A549 (cell line): Measurements from ENCODE around the gene AIF1. TPM values are rescaled to one million over a fixed set of nuclear protein-coding genes. Genes with fewer than 3 reads are reported as not detected.

ENCODE experiments used
- ATAC-seq, 2 experiments: fragments of 200-7000 bp in 1 of 2; fragments of >200 bp in 1 of 2; cut with Nextera tagmentation in 1 of 2; cut with Tn5 transposase in 1 of 2; 3 replicates each; pipeline versions ENCODE4 v1.8.0 to v1.9.1; 2018 to 2020; ENCODE audit warnings: mild to moderate bottlenecking in 1 of 2, moderate library complexity in 1 of 2
- CTCF ChIA-PET: fragments of 300-600 bp; sonication (Branson Sonifier 250); formaldehyde crosslinking; extraction: SDS; loops from one replicate; lab custom pipeline; 2021; ENCODE audit warnings: antibody characterized with exemption, inconsistent platforms; lab: Yijun Ruan, JAX
- POLR2A ChIA-PET: fragments of 350-600 bp; formaldehyde crosslinking; extraction: SDS; loops from one replicate; lab custom pipeline; 2021; ENCODE audit warnings: antibody characterized with exemption, inconsistent platforms; lab: Yijun Ruan, JAX
- DNase-seq, 2 experiments: peaks; one replicate each; pipeline versions ENCODE4 v3.0.0 to v3.0.0-alpha.2; 2011 to 2016; ENCODE audit warnings: low read depth in 1 of 2, low spot score in 1 of 2
- FAIRE-seq: peaks from 2 replicates; lab custom pipeline; 2011; peaks lifted over from hg19 to GRCh38; lab: Jason Lieb, UNC
- H3K27ac ChIP-seq, 2 experiments: fragments of >200 bp; sonication (Bioruptor Twin); formaldehyde crosslinking; 3 replicates each; pipeline ENCODE4 v1.5.1; 2016 to 2017
- H3K4me1 ChIP-seq: fragments of >200 bp; sonication (Bioruptor Twin); formaldehyde crosslinking; 3 replicates; pipeline ENCODE4 v1.6.1; 2016
- H3K4me2 ChIP-seq: fragments of >200 bp; sonication (Bioruptor Twin); formaldehyde crosslinking; 3 replicates; pipeline ENCODE4 v1.6.1; 2016
- H3K4me3 ChIP-seq: fragments of >200 bp; sonication (Bioruptor Twin); formaldehyde crosslinking; 3 replicates; pipeline ENCODE4 v1.5.1; 2016
- H3K9me3 ChIP-seq: fragments of >200 bp; sonication (Bioruptor Twin); formaldehyde crosslinking; 3 replicates; pipeline ENCODE4 v1.6.1; 2016
- CBX2 ChIP-seq: fragments of 200-600 bp; sonication (generic); IDR thresholded peaks from 2 replicates; pipeline ENCODE4 v1.6.1; 2016; ENCODE audit warnings: low read depth, mild to moderate bottlenecking, borderline replicate concordance
- CBX8 ChIP-seq: fragments of 200-600 bp; sonication (generic); IDR thresholded peaks from 2 replicates; pipeline ENCODE4 v1.6.1; 2016
- CHD4 ChIP-seq: fragments of 200-600 bp; sonication (generic); IDR thresholded peaks from 2 replicates; pipeline ENCODE4 v1.6.1; 2016; ENCODE audit warnings: antibody characterized with exemption, mild to moderate bottlenecking, borderline replicate concordance
- EHMT2 ChIP-seq: fragments of 200-600 bp; sonication (generic); IDR thresholded peaks from 2 replicates; pipeline ENCODE4 v1.6.1; 2016; ENCODE audit warnings: antibody characterized with exemption, low read depth, mild to moderate bottlenecking, moderate library complexity
- ESRRA ChIP-seq: fragments of 150-350 bp; IDR thresholded peaks from 2 replicates; pipeline ENCODE4 v1.6.1; 2014; ENCODE audit warnings: mild to moderate bottlenecking, low read length, borderline replicate concordance
- FOSB ChIP-seq: fragments of 250-450 bp; sonication (Bioruptor Pico); IDR thresholded peaks from 2 replicates; pipeline ENCODE4 v1.5.0; 2020; ENCODE audit warnings: mild to moderate bottlenecking, moderate library complexity
- FOSL2 ChIP-seq, 2 experiments: fragments of 450-650 bp in 1 of 2; fragments of >200 bp in 1 of 2; sonication (Bioruptor Twin) in 1 of 2; formaldehyde crosslinking; IDR thresholded peaks; 2 replicates each; pipeline versions ENCODE4 v1.5.0 to v1.6.1; 2016 to 2020; ENCODE audit warnings: mild to moderate bottlenecking in 1 of 2, moderate library complexity in 1 of 2
- FOXS1 ChIP-seq: fragments of 250-450 bp; sonication (Bioruptor Pico); IDR thresholded peaks from 2 replicates; pipeline ENCODE4 v1.5.0; 2020; ENCODE audit warnings: mild to moderate bottlenecking, moderate library complexity
- HOXA7 ChIP-seq: fragments of 250-450 bp; sonication (Bioruptor Pico); IDR thresholded peaks from 2 replicates; pipeline ENCODE4 v1.5.0; 2020; ENCODE audit warnings: mild to moderate bottlenecking, moderate library complexity
- JUNB ChIP-seq: fragments of >200 bp; sonication (Bioruptor Twin); formaldehyde crosslinking; IDR thresholded peaks from 2 replicates; pipeline ENCODE4 v1.6.1; 2016
- MAFK ChIP-seq: fragments of 450-650 bp; IDR thresholded peaks from 2 replicates; pipeline ENCODE4 v1.6.1; 2014; ENCODE audit not compliant: partially characterized antibody
- NR3C1 ChIP-seq: fragments of >200 bp; sonication (Bioruptor Twin); formaldehyde crosslinking; IDR thresholded peaks from 3 replicates; pipeline ENCODE4 v1.6.1; 2017
- POLR2A ChIP-seq: IDR thresholded peaks from 2 replicates; pipeline ENCODE4 v1.6.1; 2012; ENCODE audit warnings: mild to moderate bottlenecking, low read length
- POLR2AphosphoS2 ChIP-seq: conservative IDR thresholded peaks from 2 replicates; pipeline ENCODE4 v1.6.1; 2012; ENCODE audit warnings: low read length, improper control_type of control experiment, inconsistent platforms
- RARB ChIP-seq: fragments of 250-450 bp; sonication (Bioruptor Pico); IDR thresholded peaks from 2 replicates; pipeline ENCODE4 v1.8.0; 2021; ENCODE audit warnings: mild to moderate bottlenecking, moderate library complexity
- ZFP36 ChIP-seq: fragments of 450-650 bp; IDR thresholded peaks from 2 replicates; pipeline ENCODE4 v1.6.1; 2014; ENCODE audit warnings: borderline replicate concordance; ENCODE audit not compliant: partially characterized antibody
- ZNF302 ChIP-seq: fragments of 250-450 bp; sonication (Bioruptor Pico); IDR thresholded peaks from 2 replicates; pipeline ENCODE4 v1.9.0; 2021; ENCODE audit warnings: inconsistent platforms, mild to moderate bottlenecking, moderate library complexity
- WGBS: methylation state at CpG from one replicate; pipeline ENCODE4 v1.1.6; 2017; ENCODE audit errors: missing lambda C conversion rate; 5-methylcytosine and 5-hydroxymethylcytosine counted together
- polyA plus RNA-seq, 4 experiments: library from polyadenylated mRNA; depleted of rRNA in 3 of 4; stranded (reverse); fragments of >200 nt; fragmentation: RNase III in 1 of 4; extraction: RNeasy Plus Mini Kit Qiagen cat#74134 plus additional on column Dnase treatment in 1 of 4; gene quantifications; 2 replicates in 3 of 4; 3 replicates in 1 of 4; pipeline ENCODE4 v1.2.3, GENCODE V29; 2011 to 2017
- TF ChIP-seq, protein P1 (sequence below): fragments of 250-450 bp; sonication (Bioruptor Pico); IDR thresholded peaks from 2 replicates; pipeline ENCODE4 v1.5.0; 2021; ENCODE audit warnings: mild to moderate bottlenecking, moderate library complexity, borderline replicate concordance
- TF ChIP-seq, protein P2 (sequence below): IDR thresholded peaks from 2 replicates; pipeline ENCODE4 v1.6.1; 2012; ENCODE audit warnings: low read depth, borderline replicate concordance
- TF ChIP-seq, protein P3 (sequence below): fragments of 150-350 bp; IDR thresholded peaks from 2 replicates; pipeline ENCODE4 v1.6.1; 2014; ENCODE audit warnings: low read depth, mild to moderate bottlenecking, low read length
- TF ChIP-seq, protein P4 (sequence below): IDR thresholded peaks from 2 replicates; pipeline ENCODE4 v1.6.1; 2012
- TF ChIP-seq, protein P5 (sequence below): fragments of >200 bp; sonication (Bioruptor Twin); formaldehyde crosslinking; IDR thresholded peaks from 2 replicates; pipeline ENCODE4 v1.6.1; 2016
- TF ChIP-seq, protein P6 (sequence below): IDR thresholded peaks from 2 replicates; pipeline ENCODE4 v1.6.1; 2012
- TF ChIP-seq, protein P7 (sequence below): fragments of >200 bp; sonication (Bioruptor Twin); formaldehyde crosslinking; IDR thresholded peaks from 3 replicates; pipeline ENCODE4 v1.6.1; 2016
- TF ChIP-seq, protein P8 (sequence below): fragments of 200-600 bp; sonication (generic); IDR thresholded peaks from 2 replicates; pipeline ENCODE4 v1.6.1; 2016; ENCODE audit warnings: antibody characterized with exemption, mild to moderate bottlenecking, moderate library complexity

AIF1 gene
- polyA plus RNA-seq, 2 of the 4 experiments (the other 2 are of a cell fraction): not detected

DNA sequence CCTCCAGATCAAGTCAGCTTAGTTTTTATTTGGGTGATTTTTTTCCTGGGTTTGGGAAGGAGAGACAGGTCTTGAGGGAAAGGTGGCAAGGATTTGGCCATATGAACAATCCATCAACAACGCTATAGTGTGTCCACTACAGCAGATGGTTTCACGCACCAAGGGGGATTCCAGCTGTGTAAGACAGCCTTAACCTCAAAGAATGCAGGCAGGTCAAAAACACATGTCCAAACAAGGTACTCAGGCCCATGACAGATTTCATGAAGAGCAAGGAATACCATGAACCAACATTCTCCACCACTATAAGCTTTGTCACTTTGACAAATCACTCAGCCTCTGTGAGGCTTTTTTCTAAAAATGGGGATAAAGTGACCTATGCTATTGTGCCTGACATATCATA lies 2.0 kb downstream of the AIF1 start:
- DNase-seq (no peak), ATAC-seq (no peak), FAIRE-seq (no peak)
- TF ChIP-seq FOSB (CRISPR knock-in tag) (no peak), ZFP36 (no peak), ESRRA (no peak), FOSL2 (IDR thresholded peaks at IDR 0.05) (no peak), FOSL2 (CRISPR knock-in tag; IDR thresholded peaks at IDR 0.05) (no peak), RARB (CRISPR knock-in tag) (no peak), EHMT2 (no peak), POLR2AphosphoS2 (no peak), CBX2 (no peak), ZNF302 (no peak), JUNB (no peak), CBX8 (no peak), HOXA7 (CRISPR knock-in tag) (no peak), CHD4 (no peak)
- TF ChIP-seq, protein P1, sequence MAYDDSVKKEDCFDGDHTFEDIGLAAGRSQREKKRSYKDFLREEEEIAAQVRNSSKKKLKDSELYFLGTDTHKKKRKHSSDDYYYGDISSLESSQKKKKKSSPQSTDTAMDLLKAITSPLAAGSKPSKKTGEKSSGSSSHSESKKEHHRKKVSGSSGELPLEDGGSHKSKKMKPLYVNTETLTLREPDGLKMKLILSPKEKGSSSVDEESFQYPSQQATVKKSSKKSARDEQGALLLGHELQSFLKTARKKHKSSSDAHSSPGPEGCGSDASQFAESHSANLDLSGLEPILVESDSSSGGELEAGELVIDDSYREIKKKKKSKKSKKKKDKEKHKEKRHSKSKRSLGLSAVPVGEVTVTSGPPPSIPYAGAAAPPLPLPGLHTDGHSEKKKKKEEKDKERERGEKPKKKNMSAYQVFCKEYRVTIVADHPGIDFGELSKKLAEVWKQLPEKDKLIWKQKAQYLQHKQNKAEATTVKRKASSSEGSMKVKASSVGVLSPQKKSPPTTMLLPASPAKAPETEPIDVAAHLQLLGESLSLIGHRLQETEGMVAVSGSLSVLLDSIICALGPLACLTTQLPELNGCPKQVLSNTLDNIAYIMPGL (CRISPR knock-in tag): no peak
- TF ChIP-seq, protein P2, sequence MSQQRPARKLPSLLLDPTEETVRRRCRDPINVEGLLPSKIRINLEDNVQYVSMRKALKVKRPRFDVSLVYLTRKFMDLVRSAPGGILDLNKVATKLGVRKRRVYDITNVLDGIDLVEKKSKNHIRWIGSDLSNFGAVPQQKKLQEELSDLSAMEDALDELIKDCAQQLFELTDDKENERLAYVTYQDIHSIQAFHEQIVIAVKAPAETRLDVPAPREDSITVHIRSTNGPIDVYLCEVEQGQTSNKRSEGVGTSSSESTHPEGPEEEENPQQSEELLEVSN: no peak
- TF ChIP-seq, protein P3, sequence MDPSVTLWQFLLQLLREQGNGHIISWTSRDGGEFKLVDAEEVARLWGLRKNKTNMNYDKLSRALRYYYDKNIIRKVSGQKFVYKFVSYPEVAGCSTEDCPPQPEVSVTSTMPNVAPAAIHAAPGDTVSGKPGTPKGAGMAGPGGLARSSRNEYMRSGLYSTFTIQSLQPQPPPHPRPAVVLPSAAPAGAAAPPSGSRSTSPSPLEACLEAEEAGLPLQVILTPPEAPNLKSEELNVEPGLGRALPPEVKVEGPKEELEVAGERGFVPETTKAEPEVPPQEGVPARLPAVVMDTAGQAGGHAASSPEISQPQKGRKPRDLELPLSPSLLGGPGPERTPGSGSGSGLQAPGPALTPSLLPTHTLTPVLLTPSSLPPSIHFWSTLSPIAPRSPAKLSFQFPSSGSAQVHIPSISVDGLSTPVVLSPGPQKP: no peak
- TF ChIP-seq, protein P4, sequence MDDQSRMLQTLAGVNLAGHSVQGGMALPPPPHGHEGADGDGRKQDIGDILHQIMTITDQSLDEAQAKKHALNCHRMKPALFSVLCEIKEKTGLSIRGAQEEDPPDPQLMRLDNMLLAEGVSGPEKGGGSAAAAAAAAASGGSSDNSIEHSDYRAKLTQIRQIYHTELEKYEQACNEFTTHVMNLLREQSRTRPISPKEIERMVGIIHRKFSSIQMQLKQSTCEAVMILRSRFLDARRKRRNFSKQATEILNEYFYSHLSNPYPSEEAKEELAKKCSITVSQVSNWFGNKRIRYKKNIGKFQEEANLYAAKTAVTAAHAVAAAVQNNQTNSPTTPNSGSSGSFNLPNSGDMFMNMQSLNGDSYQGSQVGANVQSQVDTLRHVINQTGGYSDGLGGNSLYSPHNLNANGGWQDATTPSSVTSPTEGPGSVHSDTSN: no peak
- TF ChIP-seq, protein P5, sequence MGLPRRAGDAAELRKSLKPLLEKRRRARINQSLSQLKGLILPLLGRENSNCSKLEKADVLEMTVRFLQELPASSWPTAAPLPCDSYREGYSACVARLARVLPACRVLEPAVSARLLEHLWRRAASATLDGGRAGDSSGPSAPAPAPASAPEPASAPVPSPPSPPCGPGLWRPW: no peak
- TF ChIP-seq, protein P6, sequence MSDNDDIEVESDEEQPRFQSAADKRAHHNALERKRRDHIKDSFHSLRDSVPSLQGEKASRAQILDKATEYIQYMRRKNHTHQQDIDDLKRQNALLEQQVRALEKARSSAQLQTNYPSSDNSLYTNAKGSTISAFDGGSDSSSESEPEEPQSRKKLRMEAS: no peak
- 92% methylated on average over 2 of the region's 2 CpGs for WGBS
- ChIA-PET POLR2A (no interaction called here), CTCF (interaction anchor here (1.1 kb wide), 1 partner anchor 18 kb away, joined by 8 read pairs; no protein-coding TSS in a partner anchor)
- Histone ChIP-seq H3K9me3 (no peaks in the 10 kb centered on the region), H3K4me3 (no peak overlapping the region), H3K4me2 (no peak overlapping the region), H3K27ac (no peak overlapping the region), H3K4me1 (peaks cover 6% of the 10 kb centered on the region)

DNA sequence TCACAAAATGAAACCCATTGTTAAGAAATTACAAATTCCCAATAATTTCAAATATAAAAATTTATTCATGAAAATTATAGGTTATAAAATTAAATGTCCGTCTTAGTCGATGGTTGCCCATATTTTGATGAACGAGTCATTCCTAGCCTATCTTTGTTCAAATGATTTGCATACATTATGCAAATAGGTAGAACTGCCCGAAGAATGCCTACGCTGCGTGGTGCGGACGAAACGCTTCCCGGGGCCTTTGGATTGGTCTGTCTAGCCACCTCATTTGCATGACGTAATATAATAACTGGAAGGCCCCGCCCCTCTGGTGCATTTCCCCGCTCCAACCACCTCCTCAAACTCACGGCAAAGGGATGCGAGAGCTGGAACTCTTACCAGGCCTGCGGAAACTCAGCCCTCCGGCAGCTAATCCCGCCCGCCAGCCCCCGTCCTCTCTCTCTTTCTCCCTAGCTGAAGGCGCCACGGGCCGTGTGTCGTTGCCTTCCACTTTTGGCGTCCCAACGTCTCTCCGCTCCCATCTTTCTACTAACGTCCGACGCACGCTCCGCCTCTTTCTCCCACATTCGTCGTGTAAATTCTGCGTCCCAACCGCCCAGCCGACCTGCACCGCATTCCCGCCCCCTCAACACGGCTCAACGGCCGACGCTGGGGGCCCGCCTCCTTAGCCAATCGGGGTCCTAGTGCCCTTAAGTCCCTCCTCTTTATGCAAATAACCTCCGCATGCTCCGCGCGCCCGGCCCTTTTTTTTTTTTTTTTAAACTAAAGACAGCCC lies 5.0 kb downstream of the AIF1 start:
- Histone ChIP-seq H3K4me1 (peaks cover 15% of the 10 kb centered on the region), H3K4me3 (peak overlapping the region; percentile 48), H3K4me2 (peak overlapping the region; percentile 96), H3K9me3 (no peaks in the 10 kb centered on the region), H3K27ac (peak overlapping the region; percentile 92)
- CTCF ChIA-PET: interaction anchor here (0.5 to 0.6 kb wide), 2 partner anchors 19 to 350 kb away, joined by 3 to 5 read pairs; no protein-coding TSS in a partner anchor
- WGBS: 2% methylated on average over 50 of the region's 50 CpGs
- DNase-seq: peak; percentile 92 to 99
- POLR2A ChIA-PET: interaction anchor here (0.7 to 1.7 kb wide), 5 partner anchors 13 to 79 kb away, joined by 3 to 8 read pairs (median 5); partner anchors contain the start of genes C6orf47, DDX39B and NFKBIL1
- FAIRE-seq: no peak
- ATAC-seq: peak; percentile 92 to 93
- TF ChIP-seq, protein P6: peak; percentile 81
- TF ChIP-seq, protein P5: no peak
- TF ChIP-seq MAFK: peak; percentile 34
- TF ChIP-seq, protein P7, sequence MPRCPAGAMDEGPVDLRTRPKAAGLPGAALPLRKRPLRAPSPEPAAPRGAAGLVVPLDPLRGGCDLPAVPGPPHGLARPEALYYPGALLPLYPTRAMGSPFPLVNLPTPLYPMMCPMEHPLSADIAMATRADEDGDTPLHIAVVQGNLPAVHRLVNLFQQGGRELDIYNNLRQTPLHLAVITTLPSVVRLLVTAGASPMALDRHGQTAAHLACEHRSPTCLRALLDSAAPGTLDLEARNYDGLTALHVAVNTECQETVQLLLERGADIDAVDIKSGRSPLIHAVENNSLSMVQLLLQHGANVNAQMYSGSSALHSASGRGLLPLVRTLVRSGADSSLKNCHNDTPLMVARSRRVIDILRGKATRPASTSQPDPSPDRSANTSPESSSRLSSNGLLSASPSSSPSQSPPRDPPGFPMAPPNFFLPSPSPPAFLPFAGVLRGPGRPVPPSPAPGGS: peak; percentile 57; the same call in 1 of the 3 replicates
- TF ChIP-seq FOXS1 (CRISPR knock-in tag): no peak
- peak; percentile 47 for TF ChIP-seq POLR2A
- no peak for TF ChIP-seq NR3C1
- TF ChIP-seq, protein P8, sequence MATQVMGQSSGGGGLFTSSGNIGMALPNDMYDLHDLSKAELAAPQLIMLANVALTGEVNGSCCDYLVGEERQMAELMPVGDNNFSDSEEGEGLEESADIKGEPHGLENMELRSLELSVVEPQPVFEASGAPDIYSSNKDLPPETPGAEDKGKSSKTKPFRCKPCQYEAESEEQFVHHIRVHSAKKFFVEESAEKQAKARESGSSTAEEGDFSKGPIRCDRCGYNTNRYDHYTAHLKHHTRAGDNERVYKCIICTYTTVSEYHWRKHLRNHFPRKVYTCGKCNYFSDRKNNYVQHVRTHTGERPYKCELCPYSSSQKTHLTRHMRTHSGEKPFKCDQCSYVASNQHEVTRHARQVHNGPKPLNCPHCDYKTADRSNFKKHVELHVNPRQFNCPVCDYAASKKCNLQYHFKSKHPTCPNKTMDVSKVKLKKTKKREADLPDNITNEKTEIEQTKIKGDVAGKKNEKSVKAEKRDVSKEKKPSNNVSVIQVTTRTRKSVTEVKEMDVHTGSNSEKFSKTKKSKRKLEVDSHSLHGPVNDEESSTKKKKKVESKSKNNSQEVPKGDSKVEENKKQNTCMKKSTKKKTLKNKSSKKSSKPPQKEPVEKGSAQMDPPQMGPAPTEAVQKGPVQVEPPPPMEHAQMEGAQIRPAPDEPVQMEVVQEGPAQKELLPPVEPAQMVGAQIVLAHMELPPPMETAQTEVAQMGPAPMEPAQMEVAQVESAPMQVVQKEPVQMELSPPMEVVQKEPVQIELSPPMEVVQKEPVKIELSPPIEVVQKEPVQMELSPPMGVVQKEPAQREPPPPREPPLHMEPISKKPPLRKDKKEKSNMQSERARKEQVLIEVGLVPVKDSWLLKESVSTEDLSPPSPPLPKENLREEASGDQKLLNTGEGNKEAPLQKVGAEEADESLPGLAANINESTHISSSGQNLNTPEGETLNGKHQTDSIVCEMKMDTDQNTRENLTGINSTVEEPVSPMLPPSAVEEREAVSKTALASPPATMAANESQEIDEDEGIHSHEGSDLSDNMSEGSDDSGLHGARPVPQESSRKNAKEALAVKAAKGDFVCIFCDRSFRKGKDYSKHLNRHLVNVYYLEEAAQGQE: peak; percentile 43
